ENCODE measurements around the gene ACOX2.
A peak's percentile ranks its signal among the peaks of the same experiment; 100 is the strongest.

Gene ACOX2

DNA sequence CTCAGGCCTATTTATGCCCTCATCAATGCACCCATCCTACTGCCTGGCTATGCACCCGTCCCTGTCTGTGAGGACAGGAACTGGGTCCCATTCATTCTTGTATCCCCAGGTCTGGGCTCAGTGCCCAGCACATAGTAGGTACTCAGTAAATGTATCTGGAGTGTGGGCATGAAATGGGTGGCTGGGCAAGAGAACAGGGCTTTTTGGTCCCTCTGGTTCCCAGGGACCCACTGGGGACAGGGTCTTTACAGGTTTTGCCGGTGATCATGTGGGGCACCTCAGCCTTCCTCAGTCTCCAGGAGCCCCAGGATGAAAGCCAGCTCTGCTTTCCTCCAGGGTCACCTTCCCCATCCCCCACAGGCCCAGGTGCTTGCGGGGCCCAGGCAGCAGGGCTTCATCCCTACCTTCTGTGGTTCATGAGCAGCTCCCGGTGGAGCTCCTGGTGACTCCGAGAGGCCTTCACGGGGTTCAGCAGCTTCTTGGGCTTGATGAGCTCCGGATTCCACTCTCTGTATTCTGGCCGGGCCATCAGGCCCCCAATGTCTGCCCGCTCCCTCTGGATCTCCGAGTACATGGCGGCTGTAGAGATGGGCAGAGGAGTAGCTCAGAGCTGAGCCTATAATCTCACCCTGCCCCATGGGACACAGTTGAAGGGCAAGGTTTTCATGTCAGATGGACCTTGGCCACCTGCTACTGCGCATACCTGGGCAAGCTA lies 32.5 kb upstream of the ACOX2 start:
- Histone ChIP-seq H3K27me3 (ENCODE audit: insufficient read depth, low read length, poor library complexity) (peaks cover 17% of the 10 kb centered on the region), H3K9ac (ENCODE audit: low read depth, low read length) (no peak overlapping the region), H4K20me1 (ENCODE audit: insufficient read depth, low read length) (no peaks in the 10 kb centered on the region), H3K9me3 (ENCODE audit: insufficient read depth, low read length, severe bottlenecking) (no peaks in the 10 kb centered on the region), H3K4me3 (ENCODE audit: low read depth in 1 of 2, low read length in 2 of 2) (no peak overlapping the region), H3K36me3 (ENCODE audit: insufficient read depth, low read length) (no peaks in the 10 kb centered on the region), H3K4me2 (ENCODE audit: insufficient read depth, low read length) (no peak overlapping the region), H3K4me1 (ENCODE audit: insufficient read depth, low read length) (no peaks in the 10 kb centered on the region), H2AFZ (ENCODE audit: low read depth, low read length) (no peak overlapping the region), H3K27ac (ENCODE audit: low read length) (no peak overlapping the region), H3K79me2 (ENCODE audit: insufficient read depth, low read length) (no peaks in the 10 kb centered on the region)
- no peak for TF ChIP-seq EZH2 (IDR thresholded peaks at IDR 0.05; ENCODE audit: borderline replicate concordance, low read depth, low read length, severe bottlenecking)
- TF ChIP-seq, protein P1, sequence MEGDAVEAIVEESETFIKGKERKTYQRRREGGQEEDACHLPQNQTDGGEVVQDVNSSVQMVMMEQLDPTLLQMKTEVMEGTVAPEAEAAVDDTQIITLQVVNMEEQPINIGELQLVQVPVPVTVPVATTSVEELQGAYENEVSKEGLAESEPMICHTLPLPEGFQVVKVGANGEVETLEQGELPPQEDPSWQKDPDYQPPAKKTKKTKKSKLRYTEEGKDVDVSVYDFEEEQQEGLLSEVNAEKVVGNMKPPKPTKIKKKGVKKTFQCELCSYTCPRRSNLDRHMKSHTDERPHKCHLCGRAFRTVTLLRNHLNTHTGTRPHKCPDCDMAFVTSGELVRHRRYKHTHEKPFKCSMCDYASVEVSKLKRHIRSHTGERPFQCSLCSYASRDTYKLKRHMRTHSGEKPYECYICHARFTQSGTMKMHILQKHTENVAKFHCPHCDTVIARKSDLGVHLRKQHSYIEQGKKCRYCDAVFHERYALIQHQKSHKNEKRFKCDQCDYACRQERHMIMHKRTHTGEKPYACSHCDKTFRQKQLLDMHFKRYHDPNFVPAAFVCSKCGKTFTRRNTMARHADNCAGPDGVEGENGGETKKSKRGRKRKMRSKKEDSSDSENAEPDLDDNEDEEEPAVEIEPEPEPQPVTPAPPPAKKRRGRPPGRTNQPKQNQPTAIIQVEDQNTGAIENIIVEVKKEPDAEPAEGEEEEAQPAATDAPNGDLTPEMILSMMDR (IDR thresholded peaks at IDR 0.05; ENCODE audit: borderline replicate concordance, extremely low read depth, low read length, poor library complexity, severe bottlenecking): no peak
- ATAC-seq (ENCODE audit: insufficient read depth, low read depth) (no peak), DNase-seq (no peak)

DNA sequence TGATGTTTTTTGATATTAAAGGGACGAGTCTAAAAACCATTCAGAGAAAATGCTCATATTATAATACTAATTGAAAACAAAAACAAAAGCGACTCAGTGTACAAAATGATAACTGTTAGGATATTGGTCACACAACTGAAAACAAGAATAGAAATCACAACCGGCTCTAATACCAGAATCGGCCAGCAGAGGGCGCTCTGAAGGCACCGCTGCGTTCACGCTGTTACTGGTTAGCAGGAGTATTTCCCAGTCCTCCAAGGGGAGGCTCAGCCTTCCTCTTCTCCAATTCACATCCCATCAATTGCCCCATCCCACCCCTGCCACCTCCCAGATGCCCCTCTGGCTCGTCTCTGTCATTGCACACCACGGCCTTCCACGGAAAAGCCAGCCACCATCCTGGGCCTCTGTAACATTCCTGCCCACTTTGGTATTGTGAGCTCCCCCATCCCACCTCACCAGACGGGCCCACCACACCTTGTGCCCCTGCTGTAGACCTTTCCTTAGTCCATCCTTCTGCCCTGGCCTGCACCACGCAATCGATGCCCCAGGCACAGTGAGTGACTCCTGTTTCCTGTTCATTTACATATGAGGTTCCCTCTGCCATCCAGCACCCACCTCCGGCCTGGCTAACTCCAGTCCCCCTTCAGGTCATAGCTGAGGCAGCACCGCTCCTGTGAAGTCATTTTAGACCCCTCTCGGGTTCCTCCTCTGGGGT lies 31.7 kb upstream of the ACOX2 start:
- Histone ChIP-seq H3K4me1 (ENCODE audit: insufficient read depth, low read length) (no peaks in the 10 kb centered on the region), H4K20me1 (ENCODE audit: insufficient read depth, low read length) (no peaks in the 10 kb centered on the region), H3K9me3 (ENCODE audit: insufficient read depth, low read length, severe bottlenecking) (no peaks in the 10 kb centered on the region), H3K27ac (ENCODE audit: low read length) (no peak overlapping the region), H3K27me3 (ENCODE audit: insufficient read depth, low read length, poor library complexity) (peaks cover 17% of the 10 kb centered on the region), H3K79me2 (ENCODE audit: insufficient read depth, low read length) (no peaks in the 10 kb centered on the region), H3K9ac (ENCODE audit: low read depth, low read length) (no peak overlapping the region), H3K4me3 (ENCODE audit: low read depth in 1 of 2, low read length in 2 of 2) (no peak overlapping the region), H3K36me3 (ENCODE audit: insufficient read depth, low read length) (no peaks in the 10 kb centered on the region), H2AFZ (ENCODE audit: low read depth, low read length) (peak overlapping the region; percentile 50; the same call in 1 of the 2 replicates), H3K4me2 (ENCODE audit: insufficient read depth, low read length) (no peak overlapping the region)
- TF ChIP-seq EZH2 (IDR thresholded peaks at IDR 0.05; ENCODE audit: borderline replicate concordance, low read depth, low read length, severe bottlenecking): no peak
- TF ChIP-seq, protein P1 (IDR thresholded peaks at IDR 0.05; ENCODE audit: borderline replicate concordance, extremely low read depth, low read length, poor library complexity, severe bottlenecking): peak; percentile 91
- DNase-seq: peak; percentile 66
- peak; percentile 75 for ATAC-seq (ENCODE audit: insufficient read depth, low read depth)

DNA sequence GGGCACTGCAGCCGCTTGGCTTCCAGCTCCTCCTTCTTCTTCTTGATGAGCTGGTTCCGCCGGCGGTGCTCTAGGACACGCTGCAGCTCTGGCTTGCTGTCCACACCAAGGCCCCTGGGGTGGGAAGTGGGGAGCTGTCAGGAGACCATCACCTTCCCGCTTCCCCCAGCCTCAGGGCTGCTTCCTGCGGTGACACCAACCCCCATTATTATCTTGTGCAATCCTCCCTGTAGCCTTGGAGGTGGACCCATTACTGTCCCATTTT lies 30.2 kb upstream of the ACOX2 start:
- H3K9ac ChIP-seq (ENCODE audit: low read depth, low read length): no peak overlapping the region
- TF ChIP-seq EZH2 (IDR thresholded peaks at IDR 0.05; ENCODE audit: borderline replicate concordance, low read depth, low read length, severe bottlenecking): no peak
- TF ChIP-seq, protein P1 (IDR thresholded peaks at IDR 0.05; ENCODE audit: borderline replicate concordance, extremely low read depth, low read length, poor library complexity, severe bottlenecking): no peak
- no peak overlapping the region for H3K4me3 ChIP-seq (ENCODE audit: low read depth in 1 of 2, low read length in 2 of 2)
- H3K79me2 ChIP-seq (ENCODE audit: insufficient read depth, low read length): no peaks in the 10 kb centered on the region
- no peak overlapping the region for H3K27ac ChIP-seq (ENCODE audit: low read length)
- DNase-seq: no peak
- H3K4me1 ChIP-seq (ENCODE audit: insufficient read depth, low read length): no peaks in the 10 kb centered on the region
- no peak overlapping the region for H2AFZ ChIP-seq (ENCODE audit: low read depth, low read length)
- H3K4me2 ChIP-seq (ENCODE audit: insufficient read depth, low read length): no peak overlapping the region
- no peak for ATAC-seq (ENCODE audit: insufficient read depth, low read depth)
- H3K36me3 ChIP-seq (ENCODE audit: insufficient read depth, low read length): no peaks in the 10 kb centered on the region
- H3K9me3 ChIP-seq (ENCODE audit: insufficient read depth, low read length, severe bottlenecking): no peaks in the 10 kb centered on the region
- H4K20me1 ChIP-seq (ENCODE audit: insufficient read depth, low read length): no peaks in the 10 kb centered on the region
- H3K27me3 ChIP-seq (ENCODE audit: insufficient read depth, low read length, poor library complexity): peaks cover 17% of the 10 kb centered on the region

Data from DND-41 (cell line).